Measurements from ENCODE around the gene SRP9. TPM values are rescaled to one million over a fixed set of nuclear protein-coding genes. Genes with fewer than 3 reads are reported as not detected.

SRP9 gene
- total and polyA plus RNA-seq, 10 of the 15 experiments (the other 5 are each of a cell fraction or from before 2014, with no cell fraction given) = 248 to 1,200 (median 514) TPM

- TF ChIP-seq TCF7 (IDR thresholded peaks at IDR 0.05; ENCODE audit: borderline replicate concordance) (no peak), ETV6 (conservative IDR thresholded peaks at IDR 0.05 in 1 of 2, IDR thresholded peaks at IDR 0.05 in 1 of 2; ENCODE audit: borderline replicate concordance in 1 of 2, low read depth in 1 of 2) (no peak), RCOR1 (conservative IDR thresholded peaks at IDR 0.05; ENCODE audit: low read depth, low read length) (no peak)
These were observed 40.6 kb downstream of the SRP9 start (continued) for GRCh38 chr1:225818229-225818628.

DNA sequence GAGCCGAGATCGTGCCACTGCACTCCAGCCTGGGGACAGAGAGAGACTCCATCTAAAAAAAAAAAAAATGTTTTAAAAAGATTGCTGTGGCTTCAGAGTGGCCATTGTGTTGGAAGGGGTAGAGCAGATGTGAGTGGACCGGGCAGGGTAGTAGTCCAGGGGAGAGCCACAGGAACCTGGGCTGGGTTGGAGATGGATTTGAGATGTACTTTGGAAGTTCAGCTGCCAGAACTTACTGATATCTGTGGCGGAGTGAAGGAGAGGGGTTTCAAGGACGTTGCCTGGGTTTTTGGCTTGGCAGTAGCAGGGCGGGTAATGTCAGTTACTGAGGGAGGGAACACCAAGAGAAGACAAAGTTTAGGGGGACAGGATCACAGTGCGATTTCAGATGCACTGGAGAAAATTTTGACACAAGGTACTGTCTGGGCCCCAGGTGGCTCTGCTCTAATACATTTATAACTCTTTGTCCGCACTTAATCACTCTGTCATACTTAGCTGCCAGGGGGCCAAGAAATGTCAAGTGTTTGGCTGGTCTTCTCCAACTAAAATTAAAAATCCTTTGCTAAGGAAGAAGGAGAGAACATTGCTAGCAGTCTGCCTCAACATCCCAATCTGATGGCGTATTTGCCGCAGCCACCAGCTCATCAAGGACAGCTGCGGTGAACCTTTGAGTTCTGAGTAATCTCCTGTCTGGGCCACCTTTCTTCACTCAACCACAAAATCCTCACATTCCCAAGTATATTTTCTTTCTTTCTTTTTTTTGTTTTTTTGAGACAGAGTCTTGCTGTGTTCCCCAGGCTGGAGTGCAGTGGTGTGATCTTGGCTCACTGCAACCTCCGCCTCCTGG is 41.9 kb downstream of the SRP9 start:
- ChIA-PET CTCF (interaction anchor here (0.6 kb wide), 1 partner anchor 66 kb away, joined by 3 read pairs; no protein-coding TSS in a partner anchor), RAD21 (ENCODE audit: unreplicated experiment) (no interaction called here), SMC1A (ENCODE audit: uncharacterized antibody, unreplicated experiment) (interaction anchor here (0.8 kb wide), 1 partner anchor 42 kb away, joined by 3 read pairs; the partner anchor contains the start of gene SRP9), POLR2A (no interaction called here)
- Histone ChIP-seq H2AFZ (ENCODE audit: control insufficient read depth, low read depth, low read length) (no peak overlapping the region), H4K20me1 (ENCODE audit: control insufficient read depth, insufficient read depth) (no peaks in the 10 kb centered on the region), H3K4me1 (ENCODE audit: control insufficient read depth, insufficient read depth, low read length) (no peaks in the 10 kb centered on the region), H3K27ac (ENCODE audit: control insufficient read depth, insufficient read depth) (no peak overlapping the region), H3K4me2 (ENCODE audit: control insufficient read depth, insufficient read depth) (no peak overlapping the region), H3K4me3 (no peak overlapping the region), H3K36me3 (ENCODE audit: control insufficient read depth in 2 of 2, insufficient read depth in 2 of 2, low read length in 1 of 2) (no peaks in the 10 kb centered on the region), H3K79me2 (ENCODE audit: control insufficient read depth, insufficient read depth, low read length) (no peaks in the 10 kb centered on the region), H3K9ac (ENCODE audit: control insufficient read depth, insufficient read depth, low read length) (no peak overlapping the region), H3K9me3 (replicated peaks; ENCODE audit: control insufficient read depth, insufficient read depth, low read length) (no peaks in the 10 kb centered on the region), H3K27me3 (replicated peaks in 1 of 2; ENCODE audit: control insufficient read depth in 2 of 2, insufficient read depth in 2 of 2, low read length in 1 of 2) (no peaks in the 10 kb centered on the region)
- ATAC-seq = no peak
- FAIRE-seq = no peak
- BruUV-seq (replicated peaks) = no TSS peak
- 71% methylated on average over 12 of the region's 12 CpGs for WGBS (ENCODE audit: insufficient coverage, insufficient replicate concordance, low lambda C conversion rate, missing lambda C conversion rate)
- DNase-seq (ENCODE audit: low read depth, low spot score) = no peak
- intact Hi-C loops (cut with micrococcal nuclease; ENCODE audit: unreplicated experiment) = no loop called here
- in situ Hi-C loops (cut with MboI) = no loop called here
- TF ChIP-seq CREM (IDR thresholded peaks at IDR 0.05; ENCODE audit: low read depth) (no peak), PAX8 (IDR thresholded peaks at IDR 0.05) (no peak), IRF4 (IDR thresholded peaks at IDR 0.05; ENCODE audit: low read depth, low read length) (no peak), JUND (IDR thresholded peaks at IDR 0.05; ENCODE audit: low read depth, low read length) (no peak), KLF5 (IDR thresholded peaks at IDR 0.05; ENCODE audit: partially characterized antibody) (no peak)
- TF ChIP-seq, protein P1, sequence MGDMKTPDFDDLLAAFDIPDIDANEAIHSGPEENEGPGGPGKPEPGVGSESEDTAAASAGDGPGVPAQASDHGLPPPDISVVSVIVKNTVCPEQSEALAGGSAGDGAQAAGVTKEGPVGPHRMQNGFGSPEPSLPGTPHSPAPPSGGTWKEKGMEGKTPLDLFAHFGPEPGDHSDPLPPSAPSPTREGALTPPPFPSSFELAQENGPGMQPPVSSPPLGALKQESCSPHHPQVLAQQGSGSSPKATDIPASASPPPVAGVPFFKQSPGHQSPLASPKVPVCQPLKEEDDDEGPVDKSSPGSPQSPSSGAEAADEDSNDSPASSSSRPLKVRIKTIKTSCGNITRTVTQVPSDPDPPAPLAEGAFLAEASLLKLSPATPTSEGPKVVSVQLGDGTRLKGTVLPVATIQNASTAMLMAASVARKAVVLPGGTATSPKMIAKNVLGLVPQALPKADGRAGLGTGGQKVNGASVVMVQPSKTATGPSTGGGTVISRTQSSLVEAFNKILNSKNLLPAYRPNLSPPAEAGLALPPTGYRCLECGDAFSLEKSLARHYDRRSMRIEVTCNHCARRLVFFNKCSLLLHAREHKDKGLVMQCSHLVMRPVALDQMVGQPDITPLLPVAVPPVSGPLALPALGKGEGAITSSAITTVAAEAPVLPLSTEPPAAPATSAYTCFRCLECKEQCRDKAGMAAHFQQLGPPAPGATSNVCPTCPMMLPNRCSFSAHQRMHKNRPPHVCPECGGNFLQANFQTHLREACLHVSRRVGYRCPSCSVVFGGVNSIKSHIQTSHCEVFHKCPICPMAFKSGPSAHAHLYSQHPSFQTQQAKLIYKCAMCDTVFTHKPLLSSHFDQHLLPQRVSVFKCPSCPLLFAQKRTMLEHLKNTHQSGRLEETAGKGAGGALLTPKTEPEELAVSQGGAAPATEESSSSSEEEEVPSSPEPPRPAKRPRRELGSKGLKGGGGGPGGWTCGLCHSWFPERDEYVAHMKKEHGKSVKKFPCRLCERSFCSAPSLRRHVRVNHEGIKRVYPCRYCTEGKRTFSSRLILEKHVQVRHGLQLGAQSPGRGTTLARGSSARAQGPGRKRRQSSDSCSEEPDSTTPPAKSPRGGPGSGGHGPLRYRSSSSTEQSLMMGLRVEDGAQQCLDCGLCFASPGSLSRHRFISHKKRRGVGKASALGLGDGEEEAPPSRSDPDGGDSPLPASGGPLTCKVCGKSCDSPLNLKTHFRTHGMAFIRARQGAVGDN (IDR thresholded peaks at IDR 0.05) = no peak
- TF ChIP-seq, protein P2, sequence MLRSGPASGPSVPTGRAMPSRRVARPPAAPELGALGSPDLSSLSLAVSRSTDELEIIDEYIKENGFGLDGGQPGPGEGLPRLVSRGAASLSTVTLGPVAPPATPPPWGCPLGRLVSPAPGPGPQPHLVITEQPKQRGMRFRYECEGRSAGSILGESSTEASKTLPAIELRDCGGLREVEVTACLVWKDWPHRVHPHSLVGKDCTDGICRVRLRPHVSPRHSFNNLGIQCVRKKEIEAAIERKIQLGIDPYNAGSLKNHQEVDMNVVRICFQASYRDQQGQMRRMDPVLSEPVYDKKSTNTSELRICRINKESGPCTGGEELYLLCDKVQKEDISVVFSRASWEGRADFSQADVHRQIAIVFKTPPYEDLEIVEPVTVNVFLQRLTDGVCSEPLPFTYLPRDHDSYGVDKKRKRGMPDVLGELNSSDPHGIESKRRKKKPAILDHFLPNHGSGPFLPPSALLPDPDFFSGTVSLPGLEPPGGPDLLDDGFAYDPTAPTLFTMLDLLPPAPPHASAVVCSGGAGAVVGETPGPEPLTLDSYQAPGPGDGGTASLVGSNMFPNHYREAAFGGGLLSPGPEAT (IDR thresholded peaks at IDR 0.05; ENCODE audit: low read depth) = no peak
- TF ChIP-seq, protein P3, sequence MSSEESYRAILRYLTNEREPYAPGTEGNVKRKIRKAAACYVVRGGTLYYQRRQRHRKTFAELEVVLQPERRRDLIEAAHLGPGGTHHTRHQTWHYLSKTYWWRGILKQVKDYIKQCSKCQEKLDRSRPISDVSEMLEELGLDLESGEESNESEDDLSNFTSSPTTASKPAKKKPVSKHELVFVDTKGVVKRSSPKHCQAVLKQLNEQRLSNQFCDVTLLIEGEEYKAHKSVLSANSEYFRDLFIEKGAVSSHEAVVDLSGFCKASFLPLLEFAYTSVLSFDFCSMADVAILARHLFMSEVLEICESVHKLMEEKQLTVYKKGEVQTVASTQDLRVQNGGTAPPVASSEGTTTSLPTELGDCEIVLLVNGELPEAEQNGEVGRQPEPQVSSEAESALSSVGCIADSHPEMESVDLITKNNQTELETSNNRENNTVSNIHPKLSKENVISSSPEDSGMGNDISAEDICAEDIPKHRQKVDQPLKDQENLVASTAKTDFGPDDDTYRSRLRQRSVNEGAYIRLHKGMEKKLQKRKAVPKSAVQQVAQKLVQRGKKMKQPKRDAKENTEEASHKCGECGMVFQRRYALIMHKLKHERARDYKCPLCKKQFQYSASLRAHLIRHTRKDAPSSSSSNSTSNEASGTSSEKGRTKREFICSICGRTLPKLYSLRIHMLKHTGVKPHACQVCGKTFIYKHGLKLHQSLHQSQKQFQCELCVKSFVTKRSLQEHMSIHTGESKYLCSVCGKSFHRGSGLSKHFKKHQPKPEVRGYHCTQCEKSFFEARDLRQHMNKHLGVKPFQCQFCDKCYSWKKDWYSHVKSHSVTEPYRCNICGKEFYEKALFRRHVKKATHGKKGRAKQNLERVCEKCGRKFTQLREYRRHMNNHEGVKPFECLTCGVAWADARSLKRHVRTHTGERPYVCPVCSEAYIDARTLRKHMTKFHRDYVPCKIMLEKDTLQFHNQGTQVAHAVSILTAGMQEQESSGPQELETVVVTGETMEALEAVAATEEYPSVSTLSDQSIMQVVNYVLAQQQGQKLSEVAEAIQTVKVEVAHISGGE (CRISPR knock-in tag; IDR thresholded peaks at IDR 0.05) = no peak
